Activated CD4-positive, alpha-beta T cell treated with anti-CD3 and anti-CD28 coated beads for 1 hour (primary cell): Measurements from ENCODE around the gene EPS15.

Experiments used
- DNase-seq: peaks from one replicate; pipeline ENCODE4 v3.0.0-alpha.2; 2020

EPS15 gene

DNA sequence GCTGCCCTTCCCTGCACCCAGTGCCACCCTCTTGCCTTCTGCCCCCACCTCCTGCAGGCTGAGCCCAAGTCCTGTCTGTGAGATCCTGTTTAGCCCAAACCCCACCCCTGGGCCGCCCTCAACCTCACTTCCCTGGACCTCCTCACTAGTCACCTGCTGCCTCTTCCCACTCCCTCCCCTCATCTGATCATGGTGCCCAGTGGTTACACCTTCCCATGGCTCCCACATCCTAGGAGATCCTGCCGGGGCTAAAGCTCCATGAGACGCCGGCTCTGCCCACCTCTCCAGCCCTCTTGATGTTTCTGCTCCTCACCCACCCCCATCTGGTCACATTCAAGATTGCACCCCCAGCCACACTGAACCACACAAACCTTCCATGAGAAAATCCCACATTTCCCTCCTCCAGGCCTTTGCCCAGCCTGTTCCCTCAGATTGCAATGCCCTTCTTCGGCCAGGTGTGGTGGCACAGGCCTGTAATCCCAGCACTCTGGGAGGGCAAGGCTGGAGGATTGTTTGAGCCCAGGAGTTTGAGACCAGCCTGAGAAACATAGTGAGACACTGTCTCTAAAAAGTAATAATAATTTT, 205.7 kb downstream of the EPS15 start:
- DNase-seq, result no peak

- no peak for DNase-seq
These were observed 206.3 kb downstream of the EPS15 start for GRCh38 chr1:51312718-51313117.

- DNase-seq, result no peak
These were observed 207.2 kb downstream of the EPS15 start for GRCh38 chr1:51311826-51312225.

DNA sequence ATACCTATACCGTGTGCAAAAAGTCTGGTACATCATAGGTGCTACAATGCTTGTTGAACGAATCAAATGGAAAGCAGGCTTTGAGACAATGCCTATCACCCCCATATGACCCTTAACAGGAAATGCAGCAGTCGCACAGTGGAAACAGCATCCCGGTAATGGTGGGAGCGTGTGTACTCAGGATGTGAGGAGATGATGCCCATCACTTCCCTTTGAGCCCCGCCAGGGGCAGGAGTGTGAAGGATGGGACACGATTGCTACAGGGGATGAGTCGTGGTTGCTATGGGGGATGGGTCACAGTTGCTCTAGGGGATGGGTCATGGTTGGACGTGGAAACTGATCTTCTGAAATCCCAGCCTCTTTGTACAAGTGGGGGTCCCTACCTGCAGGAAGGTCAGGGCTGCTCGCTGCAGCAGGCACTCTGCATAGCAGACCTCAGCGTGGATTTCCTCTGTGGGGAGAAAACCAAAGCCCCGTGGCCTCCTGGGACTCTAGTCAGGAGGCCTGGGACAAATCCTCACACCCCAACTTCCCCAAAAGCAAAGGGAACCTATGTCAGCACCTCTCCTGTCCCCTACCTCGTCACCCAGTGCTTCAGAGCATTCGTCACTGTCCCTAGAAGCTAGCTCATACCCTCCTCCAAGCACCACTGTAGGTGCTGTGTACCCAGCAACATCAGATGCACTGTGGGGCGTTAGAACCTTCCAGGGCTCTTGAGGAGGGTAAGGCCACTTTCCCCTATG, 208.0 kb downstream of the EPS15 start:
- no peak for DNase-seq

DNA sequence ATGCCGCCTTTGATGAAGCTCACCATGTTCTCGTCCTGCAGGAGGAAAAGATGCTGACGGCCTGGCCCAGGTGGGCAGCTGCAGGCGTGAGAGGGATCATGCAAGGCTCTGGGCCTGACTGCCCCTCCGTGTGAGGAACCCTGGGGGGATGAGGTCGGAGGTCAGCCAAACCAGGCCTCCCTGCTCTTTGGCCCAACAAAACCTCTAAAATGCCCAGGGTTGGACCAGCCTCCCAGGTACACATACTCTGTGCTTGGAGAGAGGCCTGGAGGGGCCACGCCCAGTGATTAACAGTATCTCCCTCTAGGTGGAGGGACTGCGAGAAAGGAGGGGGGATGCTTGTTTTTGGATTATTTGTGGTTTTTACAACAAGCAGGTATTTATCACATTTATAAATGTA, 209.8 kb downstream of the EPS15 start:
- no peak for DNase-seq

GRCh38 chr1:51308636-51309035, 210.4 kb downstream of the EPS15 start:
- DNase-seq, result no peak

- no peak for DNase-seq
These were observed 212.1 kb downstream of the EPS15 start for GRCh38 chr1:51306950-51307349.

GRCh38 chr1:51305371-51305823, 213.7 kb downstream of the EPS15 start:
- DNase-seq, result no peak

DNA sequence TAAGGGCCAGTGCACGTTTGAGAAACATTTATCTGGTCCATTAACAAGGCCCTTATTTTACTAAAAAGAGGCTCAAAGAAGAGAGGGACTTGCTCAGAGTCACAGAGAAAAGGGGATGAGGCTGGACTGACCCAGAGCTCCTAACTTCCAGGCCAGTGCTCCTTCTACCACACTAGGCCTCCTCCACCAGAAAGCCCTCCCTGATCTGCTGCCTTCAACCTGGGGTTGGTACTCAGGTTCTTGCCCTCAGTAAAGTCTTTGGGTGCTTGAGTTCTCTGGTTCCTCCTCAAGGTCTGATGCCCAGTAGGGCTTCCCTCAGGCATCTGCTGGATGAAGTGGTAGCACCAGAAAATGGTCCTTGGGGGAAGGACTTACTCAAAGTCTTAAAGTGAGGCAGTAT, 214.7 kb downstream of the EPS15 start:
- DNase-seq, result no peak
